ENCODE results near the gene RAD51B. TPM values are rescaled to one million over a fixed set of nuclear protein-coding genes. Genes with fewer than 3 reads are reported as not detected.

Gene RAD51B
- total RNA-seq, 1 experiment from 2014 or later, result 10.8 TPM

- Histone ChIP-seq H3K4me3 (ENCODE audit: low read length) (no peak overlapping the region), H3F3A (ENCODE audit: low read length, unreplicated experiment) (no peaks in the 10 kb centered on the region), H3K9ac (ENCODE audit: low read length) (no peak overlapping the region), H3K36me3 (ENCODE audit: low read depth, low read length) (no peaks in the 10 kb centered on the region), H3K9me3 (ENCODE audit: low read length) (no peaks in the 10 kb centered on the region), H4K20me1 (ENCODE audit: low read length) (no peaks in the 10 kb centered on the region), H3K4me2 (ENCODE audit: low read length) (no peak overlapping the region), H3K27ac (ENCODE audit: low read length) (no peak overlapping the region), H3K79me2 (ENCODE audit: low read length) (no peaks in the 10 kb centered on the region), H3K9me2 (replicated peaks; ENCODE audit: low read length) (no peaks in the 10 kb centered on the region), H3K4me1 (ENCODE audit: insufficient read depth, low read length) (peaks cover 6% of the 10 kb centered on the region), H3K27me3 (ENCODE audit: low read length) (no peaks in the 10 kb centered on the region), H2AFZ (ENCODE audit: low read length) (no peak overlapping the region)
- ATAC-seq, result no peak
- intact Hi-C loops (cut with micrococcal nuclease), result no loop called here
- BruUV-seq (replicated peaks), result no TSS peak
- TF ChIP-seq EZH2phosphoT487 (IDR thresholded peaks at IDR 0.05; ENCODE audit: borderline replicate concordance, low read length) (no peak), CTCF (conservative IDR thresholded peaks at IDR 0.05; ENCODE audit: low read depth, low read length) (no peak), EZH2 (IDR thresholded peaks at IDR 0.05; ENCODE audit: low read length, unreplicated experiment) (no peak)
- POLR2A ChIA-PET (ENCODE audit: unreplicated experiment), result no interaction called here
- CTCF ChIA-PET, result no interaction called here
- DNase-seq, result no peak
These were observed 460.2 kb downstream of the RAD51B start for GRCh38 chr14:68279777-68280233.

DNA sequence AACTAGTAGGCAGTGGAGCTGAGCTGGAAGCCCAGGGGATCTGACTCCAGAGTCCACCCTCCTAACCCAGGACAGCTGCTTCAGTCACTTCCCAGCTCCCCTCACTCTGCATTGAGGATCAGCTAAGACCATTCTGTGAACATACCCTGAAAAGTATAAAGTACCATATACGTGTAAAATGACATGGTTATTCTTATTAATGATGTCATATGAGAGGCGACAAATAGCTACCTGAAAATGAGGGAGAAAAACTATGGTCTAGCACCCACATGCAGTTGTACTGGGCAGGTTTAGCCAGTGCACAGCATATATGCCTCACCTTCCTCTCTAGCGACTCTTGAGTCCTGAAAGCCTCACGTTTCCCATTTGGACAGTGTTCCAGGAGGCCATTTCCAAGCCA is 461.9 kb downstream of the RAD51B start:
- no peak overlapping the region for H3K9ac ChIP-seq (ENCODE audit: low read length)
- H3K36me3 ChIP-seq (ENCODE audit: low read depth, low read length), result no peaks in the 10 kb centered on the region
- no peak overlapping the region for H3K4me3 ChIP-seq (ENCODE audit: low read length)
- no peak for ATAC-seq
- no peaks in the 10 kb centered on the region for H3K9me3 ChIP-seq (ENCODE audit: low read length)
- H3K9me2 ChIP-seq (replicated peaks; ENCODE audit: low read length), result no peaks in the 10 kb centered on the region
- H2AFZ ChIP-seq (ENCODE audit: low read length), result no peak overlapping the region
- TF ChIP-seq EZH2 (IDR thresholded peaks at IDR 0.05; ENCODE audit: low read length, unreplicated experiment), result no peak
- TF ChIP-seq EZH2phosphoT487 (IDR thresholded peaks at IDR 0.05; ENCODE audit: borderline replicate concordance, low read length), result no peak
- no peak for TF ChIP-seq CTCF (conservative IDR thresholded peaks at IDR 0.05; ENCODE audit: low read depth, low read length)
- H3K4me1 ChIP-seq (ENCODE audit: insufficient read depth, low read length), result peaks cover 6% of the 10 kb centered on the region
- DNase-seq, result no peak
- ChIA-PET CTCF (no interaction called here), POLR2A (ENCODE audit: unreplicated experiment) (no interaction called here)
- H3K4me2 ChIP-seq (ENCODE audit: low read length), result no peak overlapping the region
- no peaks in the 10 kb centered on the region for H4K20me1 ChIP-seq (ENCODE audit: low read length)
- no peaks in the 10 kb centered on the region for H3K79me2 ChIP-seq (ENCODE audit: low read length)
- no peak overlapping the region for H3K27ac ChIP-seq (ENCODE audit: low read length)
- BruUV-seq (replicated peaks), result no TSS peak
- H3F3A ChIP-seq (ENCODE audit: low read length, unreplicated experiment), result no peaks in the 10 kb centered on the region
- H3K27me3 ChIP-seq (ENCODE audit: low read length), result no peaks in the 10 kb centered on the region
- intact Hi-C loops (cut with micrococcal nuclease), result no loop called here

- intact Hi-C loops (cut with micrococcal nuclease), result no loop called here
- H3K27ac ChIP-seq (ENCODE audit: low read length), result no peak overlapping the region
- H3F3A ChIP-seq (ENCODE audit: low read length, unreplicated experiment), result no peaks in the 10 kb centered on the region
- no peaks in the 10 kb centered on the region for H3K9me2 ChIP-seq (replicated peaks; ENCODE audit: low read length)
- no peaks in the 10 kb centered on the region for H3K9me3 ChIP-seq (ENCODE audit: low read length)
- BruUV-seq (replicated peaks), result no TSS peak
- no peaks in the 10 kb centered on the region for H4K20me1 ChIP-seq (ENCODE audit: low read length)
- CTCF ChIA-PET, result interaction anchor here (0.6 kb wide), 1 partner anchor 561 kb away, joined by 4 read pairs; no protein-coding TSS in a partner anchor
- DNase-seq (no peak), ATAC-seq (no peak)
- H3K79me2 ChIP-seq (ENCODE audit: low read length), result no peaks in the 10 kb centered on the region
- H3K4me1 ChIP-seq (ENCODE audit: insufficient read depth, low read length), result peaks cover 6% of the 10 kb centered on the region
- H3K4me3 ChIP-seq (ENCODE audit: low read length), result no peak overlapping the region
- H3K36me3 ChIP-seq (ENCODE audit: low read depth, low read length), result no peaks in the 10 kb centered on the region
- TF ChIP-seq EZH2phosphoT487 (IDR thresholded peaks at IDR 0.05; ENCODE audit: borderline replicate concordance, low read length) (no peak), EZH2 (IDR thresholded peaks at IDR 0.05; ENCODE audit: low read length, unreplicated experiment) (no peak), CTCF (conservative IDR thresholded peaks at IDR 0.05; ENCODE audit: low read depth, low read length) (no peak)
- no peak overlapping the region for H2AFZ ChIP-seq (ENCODE audit: low read length)
- no peak overlapping the region for H3K9ac ChIP-seq (ENCODE audit: low read length)
- H3K27me3 ChIP-seq (ENCODE audit: low read length), result no peaks in the 10 kb centered on the region
- POLR2A ChIA-PET (ENCODE audit: unreplicated experiment), result no interaction called here
- H3K4me2 ChIP-seq (ENCODE audit: low read length), result no peak overlapping the region
These were observed 463.1 kb downstream of the RAD51B start for GRCh38 chr14:68282479-68283377.

All from PC-3 (cell line).